HepG2 (cell line): ENCODE measurements around the gene POLR2M. TPM values are rescaled to one million over a fixed set of nuclear protein-coding genes. Genes with fewer than 3 reads are reported as not detected.
A peak's percentile ranks its signal among the peaks of the same experiment; 100 is the strongest.

Source experiments
- CBX1 ChIP-seq: IDR thresholded peaks from one replicate; pipeline ENCODE4 v1.6.1; 2016; ENCODE audit warnings: antibody characterized with exemption, low read depth
- CCAR2 ChIP-seq: fragments of 200-400 bp; formaldehyde crosslinking; optimal IDR thresholded peaks from 2 replicates; pipeline ENCODE3; 2018; ENCODE audit warnings: low read depth, mild to moderate bottlenecking, low read length, moderate library complexity
- FOXA3 ChIP-seq: IDR thresholded peaks from 2 replicates; pipeline ENCODE4 v1.6.1; 2016; ENCODE audit warnings: missing genetic modification reagents, missing compliant biosample characterization
- HOXA5 ChIP-seq: sonication (generic); formaldehyde crosslinking; IDR thresholded peaks from 2 replicates; pipeline ENCODE4 v1.4.0; 2020; ENCODE audit warnings: missing genetic modification reagents
- HOXA9 ChIP-seq: sonication (generic); formaldehyde crosslinking; IDR thresholded peaks from 2 replicates; pipeline ENCODE4 v1.8.1; 2022; ENCODE audit warnings: missing genetic modification reagents, mild to moderate bottlenecking, moderate library complexity, borderline replicate concordance
- KAT2B ChIP-seq: fragments of 150-350 bp; IDR thresholded peaks from 2 replicates; pipeline ENCODE4 v1.6.1; 2014; ENCODE audit warnings: low read depth, low read length, borderline replicate concordance
- MIER2 ChIP-seq: IDR thresholded peaks from 2 replicates; pipeline ENCODE4 v1.6.1; 2016; ENCODE audit warnings: missing biosample characterization, missing genetic modification reagents
- SIN3A ChIP-seq: IDR thresholded peaks from 2 replicates; pipeline ENCODE4 v1.6.1; 2011; ENCODE audit warnings: low read depth, mild to moderate bottlenecking, control low read depth, low read length, borderline replicate concordance
- SMAD9 ChIP-seq: sonication (generic); formaldehyde crosslinking; IDR thresholded peaks from 2 replicates; pipeline ENCODE4 v1.5.1; 2020; ENCODE audit warnings: mild to moderate bottlenecking, missing genetic modification reagents
- SNAPC2 ChIP-seq: sonication (generic); formaldehyde crosslinking; IDR thresholded peaks from 2 replicates; pipeline ENCODE4 v1.8.1; 2022; ENCODE audit warnings: mild to moderate bottlenecking, missing genetic modification reagents
- SP2 ChIP-seq: sonication (generic); formaldehyde crosslinking; IDR thresholded peaks from 2 replicates; pipeline ENCODE4 v1.5.1; 2020; ENCODE audit warnings: mild to moderate bottlenecking, missing genetic modification reagents
- SRF ChIP-seq: IDR thresholded peaks from 2 replicates; pipeline ENCODE4 v1.6.1; 2011; ENCODE audit warnings: mild to moderate bottlenecking, low read depth, low read length, moderate library complexity
- TBX3 ChIP-seq: fragments of 450-650 bp; IDR thresholded peaks from 2 replicates; pipeline ENCODE4 v1.6.1; 2017; ENCODE audit warnings: antibody characterized with exemption, mild to moderate bottlenecking, inconsistent platforms, borderline replicate concordance
- TRAFD1 ChIP-seq: sonication (generic); formaldehyde crosslinking; IDR thresholded peaks from 2 replicates; pipeline ENCODE4 v1.5.1; 2020; ENCODE audit warnings: missing genetic modification reagents, mild to moderate bottlenecking, borderline replicate concordance
- ZFP91 ChIP-seq: sonication (generic); formaldehyde crosslinking; IDR thresholded peaks from 2 replicates; pipeline ENCODE4 v1.9.0; 2022; ENCODE audit warnings: missing genetic modification reagents, mild to moderate bottlenecking, borderline replicate concordance
- ZNF335 ChIP-seq: sonication (generic); formaldehyde crosslinking; IDR thresholded peaks from 2 replicates; pipeline ENCODE4 v1.4.0; 2020; ENCODE audit warnings: missing genetic modification reagents
- ZNF496 ChIP-seq: sonication (generic); formaldehyde crosslinking; IDR thresholded peaks from 2 replicates; pipeline ENCODE4 v1.8.1; 2023; ENCODE audit warnings: mild to moderate bottlenecking, moderate library complexity, missing genetic modification reagents; ENCODE audit not compliant: insufficient replicate concordance
- ZNF615 ChIP-seq: sonication (generic); formaldehyde crosslinking; IDR thresholded peaks from 2 replicates; pipeline ENCODE4 v1.5.0; 2020; ENCODE audit warnings: mild to moderate bottlenecking, missing genetic modification reagents, borderline replicate concordance
- ZNF639 ChIP-seq: conservative IDR thresholded peaks from 2 replicates; pipeline ENCODE4 v1.6.1; 2018; ENCODE audit warnings: missing genetic modification reagents
- ZNF703 ChIP-seq: sonication (generic); formaldehyde crosslinking; IDR thresholded peaks from 2 replicates; pipeline ENCODE4 v1.5.1; 2020; ENCODE audit warnings: missing genetic modification reagents, mild to moderate bottlenecking, moderate library complexity, borderline replicate concordance
- ZNF75D ChIP-seq: sonication (generic); formaldehyde crosslinking; IDR thresholded peaks from 2 replicates; pipeline ENCODE4 v1.8.1; 2023; ENCODE audit warnings: missing genetic modification reagents, mild to moderate bottlenecking, borderline replicate concordance
- ZNF768 ChIP-seq: sonication (generic); formaldehyde crosslinking; IDR thresholded peaks from 2 replicates; pipeline ENCODE4 v1.4.0; 2020; ENCODE audit warnings: missing genetic modification reagents
- ZNF781 ChIP-seq: sonication (generic); formaldehyde crosslinking; IDR thresholded peaks from 2 replicates; pipeline ENCODE4 v1.5.1; 2020; ENCODE audit warnings: borderline replicate concordance, mild to moderate bottlenecking, missing genetic modification reagents; ENCODE audit errors: not compliant biosample characterization
- ZSCAN22 ChIP-seq: sonication (generic); formaldehyde crosslinking; IDR thresholded peaks from 2 replicates; pipeline ENCODE4 v1.4.0; 2020; ENCODE audit warnings: mild to moderate bottlenecking, missing genetic modification reagents
- ZSCAN29 ChIP-seq: sonication (generic); formaldehyde crosslinking; conservative IDR thresholded peaks from 2 replicates; pipeline ENCODE4 v1.4.0; 2020; ENCODE audit warnings: mild to moderate bottlenecking, missing genetic modification reagents
- polyA plus RNA-seq, 8 experiments: library from polyadenylated mRNA; depleted of rRNA in 3 of 8; stranded (reverse) in 7 of 8; unstranded in 1 of 8; fragments of >200 nt; fragmentation: Illumina TruSeq in 4 of 8; extraction: Trizol in 4 of 8; gene quantifications; 2 replicates each; pipeline versions ENCODE4 v1.2.1 to v1.2.3, GENCODE V29; 2011 to 2016; ENCODE audit warnings: low read depth in 4 of 8, missing spikeins in 1 of 8, mixed read lengths in 1 of 8; ENCODE audit not compliant: insufficient read depth in 1 of 8
- total RNA-seq, 5 experiments: library from RNA; depleted of rRNA; stranded (reverse); fragments of >200 nt; fragmentation: Illumina TruSeq; extraction: Trizol; gene quantifications; 2 replicates each; pipeline ENCODE4 v1.2.3, GENCODE V29; 2016; ENCODE audit warnings: low read depth in 1 of 5

Gene POLR2M
- total and polyA plus RNA-seq, 2 of the 13 experiments (the other 11 are each of a cell fraction or from before 2014, with no cell fraction given): 25.9 to 48.5 TPM

- peak; percentile 93; the same call in 1 of the 2 replicates for TF ChIP-seq ZFP91 (CRISPR knock-in tag)
- TF ChIP-seq CBX1: no peak
- TF ChIP-seq ZNF615 (CRISPR knock-in tag): 0 out of 2 replicates have a peak, but pooled peaks have one; percentile 81
- no peak for TF ChIP-seq HOXA9
- 0 out of 2 replicates have a peak, but pooled peaks have one; percentile 12 for TF ChIP-seq SNAPC2 (CRISPR knock-in tag)
- TF ChIP-seq TBX3: peak; percentile 31; the same call in 1 of the 2 replicates
- TF ChIP-seq ZSCAN22 (CRISPR knock-in tag): no peak; the same call in 1 of the 2 replicates
- no peak for TF ChIP-seq SMAD9
- TF ChIP-seq SIN3A: peak; percentile 56; the same call in 1 of the 2 replicates
- peak; percentile 70; the same call in 1 of the 2 replicates for TF ChIP-seq ZNF768 (CRISPR knock-in tag)
- no peak for TF ChIP-seq HOXA5 (CRISPR knock-in tag)
- TF ChIP-seq ZNF703 (CRISPR knock-in tag): peak; percentile 86; the same call in 1 of the 2 replicates
- peak; percentile 24; the same call in 1 of the 2 replicates for TF ChIP-seq SRF
- no peak for TF ChIP-seq ZNF496 (CRISPR knock-in tag)
- peak; percentile 58 for TF ChIP-seq CCAR2
- peak; percentile 72; the same call in 1 of the 2 replicates for TF ChIP-seq MIER2 (CRISPR knock-in tag)
- TF ChIP-seq TRAFD1: no peak
- TF ChIP-seq ZNF75D (CRISPR knock-in tag): 0 out of 2 replicates have a peak, but pooled peaks have one; percentile 54
- peak; percentile 36; the same call in 1 of the 2 replicates for TF ChIP-seq ZSCAN29 (CRISPR knock-in tag)
- TF ChIP-seq ZNF335 (CRISPR knock-in tag): peak; percentile 68; the same call in 1 of the 2 replicates
- TF ChIP-seq ZNF781: no peak
- TF ChIP-seq KAT2B: no peak
- TF ChIP-seq ZNF639: no peak; the same call in 1 of the 2 replicates
- TF ChIP-seq FOXA3 (CRISPR knock-in tag): peak; percentile 46
- TF ChIP-seq SP2 (CRISPR knock-in tag): peak; percentile 53; the same call in 1 of the 2 replicates
Observed at GRCh38 chr15:57706405-57707209, at the start of gene POLR2M (continued).
